ENCODE data around the gene KRTAP3-3.

GRCh38 chr17:40993084-40993483, 880 bp downstream of the KRTAP3-3 start:
- TF ChIP-seq, protein P1, sequence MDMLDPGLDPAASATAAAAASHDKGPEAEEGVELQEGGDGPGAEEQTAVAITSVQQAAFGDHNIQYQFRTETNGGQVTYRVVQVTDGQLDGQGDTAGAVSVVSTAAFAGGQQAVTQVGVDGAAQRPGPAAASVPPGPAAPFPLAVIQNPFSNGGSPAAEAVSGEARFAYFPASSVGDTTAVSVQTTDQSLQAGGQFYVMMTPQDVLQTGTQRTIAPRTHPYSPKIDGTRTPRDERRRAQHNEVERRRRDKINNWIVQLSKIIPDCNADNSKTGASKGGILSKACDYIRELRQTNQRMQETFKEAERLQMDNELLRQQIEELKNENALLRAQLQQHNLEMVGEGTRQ (CRISPR knock-in tag; IDR thresholded peaks at IDR 0.05): no peak
- TF ChIP-seq, protein P2, sequence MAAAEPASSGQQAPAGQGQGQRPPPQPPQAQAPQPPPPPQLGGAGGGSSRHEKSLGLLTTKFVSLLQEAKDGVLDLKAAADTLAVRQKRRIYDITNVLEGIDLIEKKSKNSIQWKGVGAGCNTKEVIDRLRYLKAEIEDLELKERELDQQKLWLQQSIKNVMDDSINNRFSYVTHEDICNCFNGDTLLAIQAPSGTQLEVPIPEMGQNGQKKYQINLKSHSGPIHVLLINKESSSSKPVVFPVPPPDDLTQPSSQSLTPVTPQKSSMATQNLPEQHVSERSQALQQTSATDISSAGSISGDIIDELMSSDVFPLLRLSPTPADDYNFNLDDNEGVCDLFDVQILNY (CRISPR knock-in tag; IDR thresholded peaks at IDR 0.05): no peak
- TF ChIP-seq CTCF (IDR thresholded peaks at IDR 0.05) (no peak), MAX (CRISPR knock-in tag; IDR thresholded peaks at IDR 0.05) (no peak), SOX15 (CRISPR knock-in tag; IDR thresholded peaks at IDR 0.05) (no peak)
- TF ChIP-seq, protein P3, sequence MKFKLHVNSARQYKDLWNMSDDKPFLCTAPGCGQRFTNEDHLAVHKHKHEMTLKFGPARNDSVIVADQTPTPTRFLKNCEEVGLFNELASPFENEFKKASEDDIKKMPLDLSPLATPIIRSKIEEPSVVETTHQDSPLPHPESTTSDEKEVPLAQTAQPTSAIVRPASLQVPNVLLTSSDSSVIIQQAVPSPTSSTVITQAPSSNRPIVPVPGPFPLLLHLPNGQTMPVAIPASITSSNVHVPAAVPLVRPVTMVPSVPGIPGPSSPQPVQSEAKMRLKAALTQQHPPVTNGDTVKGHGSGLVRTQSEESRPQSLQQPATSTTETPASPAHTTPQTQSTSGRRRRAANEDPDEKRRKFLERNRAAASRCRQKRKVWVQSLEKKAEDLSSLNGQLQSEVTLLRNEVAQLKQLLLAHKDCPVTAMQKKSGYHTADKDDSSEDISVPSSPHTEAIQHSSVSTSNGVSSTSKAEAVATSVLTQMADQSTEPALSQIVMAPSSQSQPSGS (CRISPR knock-in tag; IDR thresholded peaks at IDR 0.05; ENCODE audit: borderline replicate concordance, low read depth): no peak
- TF ChIP-seq, protein P4, sequence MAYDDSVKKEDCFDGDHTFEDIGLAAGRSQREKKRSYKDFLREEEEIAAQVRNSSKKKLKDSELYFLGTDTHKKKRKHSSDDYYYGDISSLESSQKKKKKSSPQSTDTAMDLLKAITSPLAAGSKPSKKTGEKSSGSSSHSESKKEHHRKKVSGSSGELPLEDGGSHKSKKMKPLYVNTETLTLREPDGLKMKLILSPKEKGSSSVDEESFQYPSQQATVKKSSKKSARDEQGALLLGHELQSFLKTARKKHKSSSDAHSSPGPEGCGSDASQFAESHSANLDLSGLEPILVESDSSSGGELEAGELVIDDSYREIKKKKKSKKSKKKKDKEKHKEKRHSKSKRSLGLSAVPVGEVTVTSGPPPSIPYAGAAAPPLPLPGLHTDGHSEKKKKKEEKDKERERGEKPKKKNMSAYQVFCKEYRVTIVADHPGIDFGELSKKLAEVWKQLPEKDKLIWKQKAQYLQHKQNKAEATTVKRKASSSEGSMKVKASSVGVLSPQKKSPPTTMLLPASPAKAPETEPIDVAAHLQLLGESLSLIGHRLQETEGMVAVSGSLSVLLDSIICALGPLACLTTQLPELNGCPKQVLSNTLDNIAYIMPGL (CRISPR knock-in tag; IDR thresholded peaks at IDR 0.05): no peak

All from WTC11 (cell line).